Activated naive CD8-positive, alpha-beta T cell treated with anti-CD3 and anti-CD28 coated beads for 36 hours (primary cell): ENCODE results near the gene COL18A1. TPM values are rescaled to one million over a fixed set of nuclear protein-coding genes. Genes with fewer than 3 reads are reported as not detected.

Source experiments
- DNase-seq: peaks from one replicate; pipeline ENCODE4 v3.0.0; 2021
- H3K27ac Mint-ChIP-seq: one replicate; pipeline ENCODE4 v1.8.0; 2022; ENCODE audit warnings: mild to moderate bottlenecking, moderate library complexity, mixed read lengths
- H3K27me3 Mint-ChIP-seq: one replicate; pipeline ENCODE4 v1.8.0; 2022; ENCODE audit warnings: mild to moderate bottlenecking, mixed read lengths
- H3K36me3 Mint-ChIP-seq: one replicate; pipeline ENCODE4 v1.8.0; 2021; ENCODE audit warnings: mild to moderate bottlenecking, mixed read lengths
- H3K4me1 Mint-ChIP-seq: one replicate; pipeline ENCODE4 v1.8.0; 2021; ENCODE audit warnings: mixed read lengths
- H3K4me3 Mint-ChIP-seq: one replicate; pipeline ENCODE4 v1.8.0; 2022; ENCODE audit warnings: mild to moderate bottlenecking, moderate library complexity, mixed read lengths
- H3K9me3 Mint-ChIP-seq: one replicate; pipeline ENCODE4 v1.8.0; 2022; ENCODE audit warnings: mixed read lengths
- total RNA-seq, 2 experiments: library from RNA; stranded (reverse); gene quantifications; one replicate each; pipeline ENCODE4 v1.2.3, GENCODE V29; 2021

COL18A1 gene
- total RNA-seq, 2 experiments from 2014 or later = 3.5 to 4.0 TPM

DNA sequence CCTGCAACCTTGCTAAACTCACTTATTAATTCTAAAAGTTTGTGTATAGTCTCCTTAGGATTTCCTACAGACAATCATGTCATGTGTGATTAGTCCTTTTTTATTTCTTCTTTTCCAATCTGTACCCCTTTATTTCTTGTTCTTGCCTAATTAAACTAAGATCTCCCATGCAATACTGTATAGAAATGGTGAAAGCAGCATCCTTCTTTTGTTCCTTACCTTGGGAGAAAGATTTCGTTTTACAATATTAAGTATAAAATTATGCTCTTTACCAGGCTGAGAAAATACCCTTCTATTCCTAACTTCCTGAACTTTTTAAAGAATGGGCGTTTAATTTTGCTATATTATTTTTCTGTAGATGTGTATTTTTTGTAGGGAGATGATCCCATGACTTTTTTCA is 7.6 kb upstream of the COL18A1 start:
- Mint-ChIP-seq H3K4me1 (no peaks in the 10 kb centered on the region), H3K36me3 (peaks cover 6% of the 10 kb centered on the region), H3K9me3 (peaks cover 6% of the 10 kb centered on the region), H3K27ac (no peak overlapping the region), H3K27me3 (peaks cover 35% of the 10 kb centered on the region), H3K4me3 (no peak overlapping the region)
- no peak for DNase-seq

DNA sequence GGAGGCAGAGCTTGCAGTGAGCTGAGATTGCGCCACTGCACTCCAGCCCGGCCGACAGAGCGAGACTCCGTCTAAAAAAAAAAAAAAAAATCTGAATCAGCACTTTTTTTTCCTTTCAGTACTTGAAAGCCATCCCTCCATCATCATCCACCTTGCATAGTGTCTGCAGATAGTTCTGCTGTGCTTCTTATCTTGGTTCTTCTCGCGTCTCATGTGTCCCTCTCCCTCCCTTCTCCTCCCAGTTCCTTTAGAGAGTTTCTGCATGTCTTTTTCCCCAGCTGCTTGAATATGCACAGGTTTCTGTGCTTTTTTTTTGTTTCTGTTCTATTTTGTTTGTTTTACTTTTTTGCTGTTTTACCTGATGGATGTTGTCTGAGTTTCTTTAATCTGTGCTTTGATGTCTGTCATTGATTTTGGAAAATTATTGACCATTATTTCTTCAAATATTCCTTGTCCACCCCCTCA is 3.9 kb upstream of the COL18A1 start:
- H3K9me3 Mint-ChIP-seq = peaks cover 6% of the 10 kb centered on the region

DNA sequence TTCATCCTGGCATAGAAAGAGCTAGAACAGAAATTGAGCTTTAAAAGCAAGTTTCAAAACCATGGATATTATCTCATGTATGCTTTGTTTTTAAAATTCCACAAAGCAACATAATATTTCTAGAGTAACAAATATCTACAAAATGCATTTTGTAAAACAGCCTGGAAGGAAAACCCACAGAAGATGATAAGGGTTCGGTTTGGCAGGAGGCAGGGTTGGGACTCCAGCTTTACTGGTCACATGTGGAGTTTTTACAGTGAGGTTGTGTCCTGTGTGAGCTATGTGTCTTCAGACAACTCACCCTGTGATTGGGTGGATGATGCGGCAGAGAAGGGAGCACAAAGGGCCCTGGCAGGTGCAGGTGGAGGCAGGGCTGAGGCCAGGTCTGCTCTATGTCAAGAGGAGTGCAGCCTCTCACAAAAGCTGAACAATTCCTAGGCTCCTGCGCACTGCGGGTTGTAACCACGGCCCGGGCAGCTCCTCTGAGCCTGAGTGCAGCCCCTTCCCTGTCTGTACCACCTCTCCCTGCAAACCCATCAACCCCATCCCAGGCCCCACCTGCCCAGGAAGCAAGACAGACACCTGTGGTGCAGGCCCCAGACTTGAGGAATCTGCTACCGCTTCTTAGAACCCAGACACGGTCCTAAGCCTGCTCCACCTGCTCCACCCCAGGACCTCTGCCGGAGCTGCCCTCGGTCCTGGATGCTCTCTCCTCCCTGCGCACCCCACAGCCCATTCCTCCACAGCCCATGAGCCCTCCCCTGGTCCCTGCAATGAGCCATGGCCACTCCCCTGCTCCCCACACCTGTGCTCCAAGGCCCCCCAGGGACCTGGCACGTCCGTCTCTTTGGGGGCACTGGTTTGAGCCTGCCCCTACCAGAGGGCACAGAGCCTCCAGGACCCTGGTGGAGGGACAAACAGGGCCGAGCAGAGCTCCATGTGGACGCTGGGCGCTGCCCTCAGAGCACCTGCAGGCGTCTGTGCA is 2.8 kb upstream of the COL18A1 start:
- Mint-ChIP-seq H3K27me3 (peaks cover 62% of the 10 kb centered on the region), H3K27ac (no peak overlapping the region), H3K4me3 (no peak overlapping the region), H3K9me3 (peaks cover 6% of the 10 kb centered on the region), H3K4me1 (peaks cover 3% of the 10 kb centered on the region), H3K36me3 (peaks cover 6% of the 10 kb centered on the region)
- DNase-seq = no peak

More for the DNA sequence above, 3.9 kb upstream of the COL18A1 start:
- peaks cover 6% of the 10 kb centered on the region for H3K36me3 Mint-ChIP-seq
- H3K27ac Mint-ChIP-seq = no peak overlapping the region
- peaks cover 51% of the 10 kb centered on the region for H3K27me3 Mint-ChIP-seq
- H3K4me3 Mint-ChIP-seq = no peak overlapping the region
- DNase-seq = no peak
- H3K4me1 Mint-ChIP-seq = peaks cover 3% of the 10 kb centered on the region

DNA sequence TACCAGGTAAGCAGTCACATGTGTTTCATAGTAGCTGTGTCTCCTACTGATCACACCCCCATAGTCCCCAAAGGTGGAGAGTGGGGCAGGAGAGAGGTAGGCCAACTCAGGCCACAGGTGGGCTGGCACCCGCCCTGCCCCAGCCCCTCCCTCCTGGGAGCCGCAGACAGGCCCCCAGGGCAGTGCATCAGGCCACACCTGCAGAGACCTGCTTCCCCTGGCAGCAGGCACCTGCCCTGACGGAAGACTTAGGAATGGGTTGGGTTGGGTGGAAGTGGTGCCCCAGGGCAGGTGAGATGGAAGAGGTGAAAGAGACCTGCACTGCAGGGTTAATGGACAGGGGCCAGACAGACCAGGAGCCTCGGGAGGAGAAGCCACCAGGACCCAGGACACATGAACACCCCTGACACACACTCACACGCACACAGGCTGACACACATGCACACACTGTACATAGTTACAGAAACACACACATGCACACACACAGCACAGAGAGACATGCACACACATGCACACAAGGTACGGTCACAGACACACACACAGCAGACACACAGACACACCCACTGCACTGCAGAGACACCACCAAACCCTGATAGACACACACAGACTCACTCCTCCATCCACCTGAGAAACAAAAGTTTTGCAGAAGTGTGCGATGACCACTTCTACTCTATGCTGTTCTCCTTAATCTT is 1.7 kb upstream of the COL18A1 start:
- peaks cover 73% of the 10 kb centered on the region for H3K27me3 Mint-ChIP-seq
- H3K4me1 Mint-ChIP-seq = peaks cover 3% of the 10 kb centered on the region
- H3K4me3 Mint-ChIP-seq = no peak overlapping the region
- H3K36me3 Mint-ChIP-seq = peaks cover 6% of the 10 kb centered on the region
- peaks cover 6% of the 10 kb centered on the region for H3K9me3 Mint-ChIP-seq
- no peak for DNase-seq
- no peak overlapping the region for H3K27ac Mint-ChIP-seq

DNA sequence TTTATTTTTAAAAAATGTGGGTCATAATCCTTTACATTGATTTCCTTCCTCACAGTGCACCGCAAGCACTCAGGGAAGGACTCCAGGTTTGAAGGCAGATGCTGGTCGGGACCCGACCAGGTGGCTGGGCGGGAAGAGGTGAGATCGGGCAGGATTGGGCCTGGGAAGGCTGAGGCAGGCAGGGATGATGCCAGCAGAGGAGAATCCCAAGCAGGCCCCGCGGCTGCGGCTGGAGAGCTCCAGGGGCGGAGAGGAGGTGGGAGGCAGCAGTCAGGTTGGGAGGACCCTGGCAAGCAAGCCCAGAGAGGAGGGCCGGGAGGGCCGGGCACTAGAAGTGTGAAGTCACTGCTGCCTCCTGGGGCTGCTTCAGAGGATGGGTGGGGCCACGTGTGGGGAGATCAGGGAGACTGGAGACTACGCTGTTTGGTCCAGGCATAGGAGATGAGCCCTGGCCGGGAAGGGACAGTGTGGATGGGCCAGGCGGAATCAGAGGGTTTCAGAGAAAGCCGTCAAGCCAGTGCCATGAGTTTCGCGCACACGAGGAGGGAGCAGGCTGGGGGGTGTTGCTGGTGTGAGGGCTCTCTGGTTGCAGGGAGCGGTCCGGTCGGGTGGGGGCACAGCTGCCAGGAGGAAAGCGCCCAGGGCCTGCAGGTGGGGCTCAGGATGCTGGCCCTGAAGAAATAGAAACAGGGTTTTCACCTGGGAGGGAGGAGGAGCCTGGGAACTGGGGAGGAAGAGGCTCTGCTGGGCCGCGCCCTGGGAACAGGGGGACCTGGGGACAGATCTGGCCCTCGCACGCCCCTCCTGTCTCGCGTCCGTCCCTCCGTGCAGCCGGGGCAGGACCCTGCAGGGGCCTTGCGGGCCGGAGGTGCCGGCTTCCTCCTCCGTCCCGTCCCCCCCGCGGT is 888 bp upstream of the COL18A1 start:
- H3K27me3 Mint-ChIP-seq = peaks cover 71% of the 10 kb centered on the region

DNA sequence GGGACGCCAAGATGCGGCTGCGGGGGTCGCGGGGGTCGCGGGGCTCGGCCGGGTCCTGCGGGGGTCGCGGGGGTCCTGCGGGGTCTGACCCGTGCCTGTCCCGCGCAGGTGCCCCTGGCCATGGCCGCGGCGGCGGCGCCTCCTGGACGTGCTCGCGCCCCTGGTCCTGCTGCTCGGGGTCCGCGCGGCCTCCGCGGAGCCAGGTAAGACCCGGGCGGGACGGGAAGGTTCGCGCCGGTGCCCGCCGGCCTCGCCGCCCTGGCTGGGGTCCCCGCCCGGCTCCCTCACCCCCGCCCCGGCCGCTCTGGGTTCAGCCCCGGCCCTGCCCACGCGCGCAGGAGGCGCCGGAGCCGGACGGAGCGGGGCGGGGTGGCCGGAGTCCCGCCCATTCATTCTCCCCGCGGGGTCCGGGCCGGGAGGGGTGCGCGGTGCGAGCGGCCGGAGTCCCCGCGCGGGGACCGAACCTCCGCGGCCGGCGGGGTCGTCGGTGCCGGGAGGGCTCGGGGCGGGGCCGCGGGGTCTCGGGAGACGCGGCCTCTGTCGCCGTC is 380 bp downstream of the COL18A1 start:
- Mint-ChIP-seq H3K9me3 (peaks cover 6% of the 10 kb centered on the region), H3K27me3 (peaks cover 71% of the 10 kb centered on the region), H3K36me3 (peaks cover 6% of the 10 kb centered on the region), H3K4me1 (peaks cover 3% of the 10 kb centered on the region), H3K27ac (no peak overlapping the region), H3K4me3 (no peak overlapping the region)
- DNase-seq = no peak

More for the DNA sequence above, 888 bp upstream of the COL18A1 start:
- Mint-ChIP-seq H3K4me3 (peak overlapping the region; percentile 74), H3K36me3 (peaks cover 6% of the 10 kb centered on the region), H3K27ac (no peak overlapping the region), H3K9me3 (peaks cover 6% of the 10 kb centered on the region), H3K4me1 (peaks cover 3% of the 10 kb centered on the region)
- no peak for DNase-seq

DNA sequence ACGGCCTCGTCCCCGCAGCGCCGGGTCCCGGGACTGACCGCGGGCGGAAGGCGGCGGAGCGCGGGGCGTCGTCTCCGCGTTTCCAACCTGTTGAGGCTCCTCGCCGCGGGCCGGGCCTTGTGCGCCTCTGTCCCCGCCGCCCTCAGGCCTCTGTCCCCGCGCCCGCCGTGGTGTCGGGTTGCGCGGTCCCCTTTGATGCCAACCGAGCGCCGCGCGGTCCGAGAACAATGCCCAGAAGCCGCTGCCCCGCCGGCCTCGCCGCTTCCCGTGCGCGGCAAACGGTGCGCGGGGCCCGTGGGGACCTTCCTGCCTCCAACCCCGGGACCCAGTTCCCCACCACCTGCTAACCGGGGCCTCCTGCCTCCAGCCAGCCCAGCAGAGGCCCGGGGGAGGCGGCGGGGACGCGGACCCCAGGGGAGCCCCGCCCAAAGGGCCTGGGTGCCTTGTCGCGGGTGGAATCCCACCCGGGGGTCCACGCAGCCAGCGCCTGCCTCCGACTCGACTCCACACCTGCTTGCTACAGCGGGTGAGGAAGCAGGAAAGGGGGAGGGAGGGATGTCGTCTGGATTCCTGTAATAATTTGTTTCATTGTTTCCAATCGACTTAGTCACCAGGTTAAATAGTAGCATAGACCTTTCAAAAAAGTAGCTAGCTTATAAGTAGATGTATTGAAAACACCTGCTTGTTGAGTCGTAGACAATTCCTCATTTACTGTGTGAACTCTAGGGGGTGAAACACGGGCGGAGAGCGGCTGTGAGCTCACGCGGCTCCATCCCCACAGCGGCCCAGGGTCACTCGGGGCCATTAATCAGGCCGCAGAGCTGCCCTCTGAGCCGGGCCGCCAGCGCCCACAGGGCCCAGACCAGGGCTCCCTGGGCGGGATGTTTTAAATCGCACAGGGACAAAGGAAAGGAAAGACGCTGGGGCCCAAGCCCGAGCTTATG is 1.1 kb downstream of the COL18A1 start:
- no peak for DNase-seq
- Mint-ChIP-seq H3K4me3 (no peak overlapping the region), H3K36me3 (peaks cover 5% of the 10 kb centered on the region), H3K9me3 (peaks cover 5% of the 10 kb centered on the region), H3K27ac (peak overlapping the region; percentile 7), H3K4me1 (peaks cover 3% of the 10 kb centered on the region), H3K27me3 (peaks cover 70% of the 10 kb centered on the region)

DNA sequence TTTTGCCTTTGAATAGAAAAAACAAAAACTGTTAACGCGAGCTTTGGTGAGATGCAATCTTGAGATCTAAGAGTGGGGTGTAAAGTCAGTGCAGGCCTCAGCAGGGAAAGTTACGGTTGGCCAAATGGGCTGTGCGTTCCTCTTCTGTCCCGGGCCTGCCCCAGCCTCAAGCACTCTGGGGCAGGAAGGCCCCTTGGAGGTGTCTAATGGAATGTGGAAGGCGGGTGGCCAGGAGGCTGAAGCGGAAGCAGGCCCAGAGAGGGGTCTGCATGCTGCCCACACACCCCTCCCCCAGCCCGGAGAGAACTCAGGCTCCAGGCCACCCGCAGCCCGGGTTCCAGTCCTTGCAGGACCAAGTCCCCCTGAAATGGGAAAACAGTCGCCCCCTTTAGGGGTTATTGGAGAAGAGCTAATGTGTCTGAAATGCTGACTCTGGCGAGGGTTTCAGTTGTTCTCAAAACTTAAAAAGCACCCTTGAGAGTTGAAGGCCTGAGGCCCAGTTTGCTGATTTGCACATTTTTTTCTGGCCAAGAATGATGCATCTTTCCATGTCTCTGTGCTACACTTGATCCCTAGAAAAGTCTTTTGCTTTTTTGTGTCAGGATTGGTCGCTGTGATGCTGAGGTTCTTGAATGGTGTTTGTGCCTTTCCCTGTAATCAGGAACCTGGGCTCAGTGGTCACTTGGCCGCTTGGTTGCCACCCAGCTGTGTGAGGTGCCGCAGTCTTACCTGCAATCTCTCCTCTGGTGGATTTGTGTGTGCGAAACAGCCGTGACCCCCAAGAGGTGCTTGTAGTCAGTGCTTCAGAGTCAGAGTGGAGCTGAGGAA is 2.0 kb downstream of the COL18A1 start:
- peaks cover 61% of the 10 kb centered on the region for H3K27me3 Mint-ChIP-seq
- DNase-seq = no peak
- H3K27ac Mint-ChIP-seq = peak overlapping the region; percentile 7
- no peaks in the 10 kb centered on the region for H3K36me3 Mint-ChIP-seq
- peaks cover 3% of the 10 kb centered on the region for H3K4me1 Mint-ChIP-seq
- no peak overlapping the region for H3K4me3 Mint-ChIP-seq
- no peaks in the 10 kb centered on the region for H3K9me3 Mint-ChIP-seq

DNA sequence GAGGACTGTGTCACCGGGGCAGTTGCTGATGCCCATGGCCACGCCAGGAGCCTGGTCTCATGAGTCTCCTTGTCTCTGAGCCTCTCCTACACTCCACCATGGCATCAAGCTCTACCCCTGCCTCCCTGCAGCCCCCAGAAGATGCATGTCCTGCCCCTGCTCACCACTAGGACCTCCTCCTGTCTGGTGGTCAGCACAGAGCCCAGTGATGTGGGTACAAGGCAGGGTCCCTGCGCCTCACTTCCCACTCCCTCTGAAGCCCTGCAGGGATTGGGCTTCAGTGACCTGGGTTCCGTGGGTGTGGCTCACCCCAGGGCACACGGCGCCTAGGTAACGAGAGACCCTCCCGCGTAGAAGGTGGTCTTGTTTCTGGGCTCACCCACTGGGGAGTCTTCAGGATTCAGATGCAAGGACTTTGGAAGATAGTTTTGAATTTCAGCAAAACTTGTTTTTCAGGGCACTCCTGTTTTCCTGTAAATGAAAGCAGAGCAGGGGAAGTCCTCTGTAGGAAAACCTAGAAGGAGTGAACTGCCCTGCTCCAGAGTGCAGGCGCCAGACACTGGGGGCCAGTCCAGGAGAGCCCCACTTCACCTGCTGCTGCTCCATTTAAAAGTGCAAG is 2.8 kb downstream of the COL18A1 start:
- Mint-ChIP-seq H3K4me1 (peaks cover 3% of the 10 kb centered on the region), H3K36me3 (no peaks in the 10 kb centered on the region), H3K9me3 (no peaks in the 10 kb centered on the region), H3K27me3 (peaks cover 54% of the 10 kb centered on the region), H3K4me3 (no peak overlapping the region), H3K27ac (no peak overlapping the region)
- no peak for DNase-seq

DNA sequence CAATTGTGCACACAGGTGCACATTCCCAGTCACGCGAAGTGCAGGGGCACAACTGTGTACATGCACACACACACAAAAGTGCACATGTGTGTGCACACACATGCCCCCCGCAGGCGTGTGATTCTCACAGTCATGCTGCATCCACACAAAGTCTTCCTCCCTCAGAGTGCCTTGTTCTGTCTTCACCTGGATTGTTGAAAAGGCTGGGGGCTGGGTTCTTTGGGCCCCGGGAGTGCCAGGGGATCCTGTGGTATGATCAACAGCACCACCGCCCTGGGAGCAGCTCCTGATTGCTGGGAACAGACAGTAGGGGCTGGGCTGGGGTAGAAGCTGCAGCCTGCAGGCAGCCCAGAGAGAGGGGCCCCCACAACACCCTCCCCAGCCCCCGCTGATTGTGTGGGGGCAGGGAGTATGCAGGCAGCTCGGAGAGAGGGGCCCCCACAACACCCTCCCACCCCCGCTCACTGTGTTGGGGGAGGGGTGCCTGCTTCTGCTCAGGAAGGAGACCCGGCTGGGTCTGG is 3.4 kb downstream of the COL18A1 start:
- Mint-ChIP-seq H3K4me1 (peaks cover 3% of the 10 kb centered on the region), H3K4me3 (no peak overlapping the region), H3K9me3 (no peaks in the 10 kb centered on the region), H3K36me3 (no peaks in the 10 kb centered on the region), H3K27ac (no peak overlapping the region), H3K27me3 (peaks cover 50% of the 10 kb centered on the region)
- no peak for DNase-seq

DNA sequence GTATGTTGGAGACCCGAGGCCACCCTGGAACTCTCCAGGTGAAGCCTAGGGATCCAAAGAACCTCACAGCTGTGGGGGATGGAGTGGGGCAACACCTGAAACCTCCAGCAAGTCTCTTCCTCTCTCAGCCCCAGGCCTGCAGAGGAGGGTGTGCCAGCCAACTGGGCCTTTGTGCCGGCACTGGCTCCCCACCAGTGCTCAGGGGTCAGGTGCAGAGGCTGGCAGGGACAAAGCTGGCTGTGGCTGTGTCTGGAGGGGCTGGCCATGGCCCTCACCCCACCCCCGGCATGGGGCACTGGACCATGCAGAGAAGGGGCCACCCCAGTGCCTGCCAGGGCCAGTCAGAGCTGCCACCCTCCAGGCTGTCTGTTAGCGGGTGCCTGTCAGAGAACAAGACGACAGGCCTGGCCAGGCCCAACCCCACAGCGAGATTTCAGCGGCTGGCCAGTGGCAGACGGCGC is 3.9 kb downstream of the COL18A1 start:
- Mint-ChIP-seq H3K36me3 (no peaks in the 10 kb centered on the region), H3K27ac (no peak overlapping the region), H3K27me3 (peaks cover 44% of the 10 kb centered on the region), H3K9me3 (no peaks in the 10 kb centered on the region), H3K4me1 (peaks cover 3% of the 10 kb centered on the region), H3K4me3 (no peak overlapping the region)
- no peak for DNase-seq

DNA sequence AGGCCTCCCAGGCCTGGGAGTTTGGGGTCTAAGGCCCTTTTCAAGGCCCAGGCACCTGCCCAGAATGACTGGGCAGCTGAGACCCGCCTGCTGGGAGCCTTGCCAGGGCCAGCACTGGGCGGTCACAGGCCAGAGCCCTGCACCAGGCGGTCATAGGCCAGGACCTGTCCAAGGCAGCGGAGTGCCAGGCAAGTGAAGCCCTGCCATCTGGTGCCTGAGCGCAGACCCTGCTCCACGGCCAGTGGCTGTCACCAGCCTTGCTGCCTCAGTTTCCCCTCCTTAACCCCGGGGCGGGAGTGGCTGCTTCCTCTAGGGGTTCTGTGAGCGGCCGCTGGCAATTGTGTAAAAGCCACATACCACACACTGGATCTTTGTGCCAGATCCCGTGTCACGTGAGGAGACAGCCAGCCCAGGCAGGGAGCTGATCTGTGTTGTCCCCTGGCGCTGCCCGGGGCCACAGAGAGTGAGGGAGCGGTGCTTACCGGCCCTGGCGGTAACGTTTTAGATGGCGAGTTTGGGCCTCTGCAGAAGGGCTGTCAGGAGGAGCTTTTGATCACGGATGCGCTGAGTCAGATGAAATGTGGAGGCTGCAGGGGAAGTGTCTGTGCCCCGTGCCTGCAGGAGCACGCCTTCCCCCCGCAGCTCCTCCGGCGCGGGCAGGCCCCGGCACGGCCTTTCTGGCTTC is 4.6 kb downstream of the COL18A1 start:
- no peaks in the 10 kb centered on the region for H3K36me3 Mint-ChIP-seq
- DNase-seq = no peak
- no peaks in the 10 kb centered on the region for H3K4me1 Mint-ChIP-seq
- H3K27ac Mint-ChIP-seq = no peak overlapping the region
- H3K9me3 Mint-ChIP-seq = no peaks in the 10 kb centered on the region
- peaks cover 38% of the 10 kb centered on the region for H3K27me3 Mint-ChIP-seq
- no peak overlapping the region for H3K4me3 Mint-ChIP-seq
